NCI-H2227 (cell line): ENCODE data around the gene ACSL1.
A peak's percentile ranks its signal among the peaks of the same experiment; 100 is the strongest.
"Not testable (repeated sequence)": the region's sequence is repeated elsewhere in the genome, so short reads cannot be mapped to it uniquely, and the experiment has no call there.

Experiments used
- DNase-seq: peaks from one replicate; lab custom pipeline; 2025; ENCODE audit not compliant: unreplicated experiment; lab: John Stamatoyannopoulos, UW

ACSL1 gene

GRCh38 chr4:184844742-184845141 is 19.0 kb upstream of the ACSL1 start:
- DNase-seq: no peak

GRCh38 chr4:184843984-184844554 is 18.3 kb upstream of the ACSL1 start:
- no peak for DNase-seq

- DNase-seq: not testable (repeated sequence)
These were observed 13.3 kb upstream of the ACSL1 start for GRCh38 chr4:184839075-184839399.

GRCh38 chr4:184838249-184839074 is 12.7 kb upstream of the ACSL1 start:
- no peak for DNase-seq

GRCh38 chr4:184836613-184837012 is 10.8 kb upstream of the ACSL1 start:
- DNase-seq: no peak

GRCh38 chr4:184833046-184833838 is 7.5 kb upstream of the ACSL1 start:
- no peak for DNase-seq

GRCh38 chr4:184831153-184831552 is 5.4 kb upstream of the ACSL1 start:
- no peak for DNase-seq

- peak; percentile 46 for DNase-seq
These were observed 1.0 kb upstream of the ACSL1 start for GRCh38 chr4:184826691-184827270.

GRCh38 chr4:184825141-184825895 is 450 bp downstream of the ACSL1 start:
- no peak for DNase-seq

- DNase-seq: no peak
These were observed 1.0 kb downstream of the ACSL1 start for GRCh38 chr4:184824776-184825084.

- no peak for DNase-seq
These were observed 1.5 kb downstream of the ACSL1 start for GRCh38 chr4:184824081-184824775.

- no peak for DNase-seq
These were observed 2.8 kb downstream of the ACSL1 start for GRCh38 chr4:184823014-184823413.

GRCh38 chr4:184822356-184822755 is 3.4 kb downstream of the ACSL1 start:
- no peak for DNase-seq

- no peak for DNase-seq
These were observed 4.5 kb downstream of the ACSL1 start for GRCh38 chr4:184821242-184821641.

GRCh38 chr4:184819786-184820185 is 6.0 kb downstream of the ACSL1 start:
- DNase-seq: no peak

- DNase-seq: no peak
These were observed 7.6 kb downstream of the ACSL1 start for GRCh38 chr4:184818216-184818564.

- no peak for DNase-seq
These were observed 8.1 kb downstream of the ACSL1 start for GRCh38 chr4:184817494-184818215.

GRCh38 chr4:184816962-184817361 is 8.8 kb downstream of the ACSL1 start:
- no peak for DNase-seq

- DNase-seq: peak; percentile 65
These were observed 10.5 kb downstream of the ACSL1 start for GRCh38 chr4:184815046-184815877.
